GM08714 (cell line): Measurements from ENCODE around the gene STOML3.

ENCODE experiments used
- H3K4me3 ChIP-seq: fragments of 200-500 bp; sonication (Bioruptor generic); 2 replicates; pipeline ENCODE4 v1.5.1; 2014; ENCODE audit warnings: mild to moderate bottlenecking, low read length, inconsistent platforms
- ZNF274 ChIP-seq: IDR thresholded peaks from 2 replicates; pipeline ENCODE4 v1.6.1; 2012; ENCODE audit warnings: mild to moderate bottlenecking, low read depth, low read length

The STOML3 gene

GRCh38 chr13:38990693-38991092 lies at the start of gene STOML3:
STOML3 (minus strand) TSS chr13:38990831; CDS start chr13:38990721, 110 bp downstream.
- H3K4me3 ChIP-seq: no peak within 1 kb of the TSS
- no peak for TF ChIP-seq ZNF274

GRCh38 chr13:39040206-39040605 lies 49.6 kb upstream of the STOML3 start:
- no peak for TF ChIP-seq ZNF274
- peak overlapping the region; percentile 11; the same call in 1 of the 2 replicates for H3K4me3 ChIP-seq

- peak overlapping the region; percentile 71 for H3K4me3 ChIP-seq
- TF ChIP-seq ZNF274: no peak
Observed at GRCh38 chr13:39039041-39039440, 48.4 kb upstream of the STOML3 start.

GRCh38 chr13:39038569-39039030 lies 48.0 kb upstream of the STOML3 start:
- no peak for TF ChIP-seq ZNF274
- H3K4me3 ChIP-seq: peak overlapping the region; percentile 71

GRCh38 chr13:39037880-39038568 lies 47.4 kb upstream of the STOML3 start, which contains the start of the genes NHLRC3 and PROSER1:
NHLRC3 (plus strand) TSS chr13:39038456; CDS start chr13:39038640, 184 bp downstream.
PROSER1 (minus strand) TSS chr13:39038089; CDS start chr13:39037242, 847 bp downstream.
- no peak for TF ChIP-seq ZNF274
- H3K4me3 ChIP-seq: peak within 1 kb of the TSS; percentile 71

- H3K4me3 ChIP-seq: peak overlapping the region; percentile 71
- TF ChIP-seq ZNF274: no peak
Observed at GRCh38 chr13:39037410-39037879, 46.8 kb upstream of the STOML3 start.

- no peak for TF ChIP-seq ZNF274
- H3K4me3 ChIP-seq: peak overlapping the region; percentile 71
Observed at GRCh38 chr13:39036212-39036611, 45.6 kb upstream of the STOML3 start.

- peak overlapping the region; percentile 71; the same call in 1 of the 2 replicates for H3K4me3 ChIP-seq
- no peak for TF ChIP-seq ZNF274
Observed at GRCh38 chr13:39035799-39036198, 45.2 kb upstream of the STOML3 start.

- TF ChIP-seq ZNF274: no peak
- peak overlapping the region; percentile 71 for H3K4me3 ChIP-seq
Observed at GRCh38 chr13:39035204-39035603, 44.6 kb upstream of the STOML3 start.

GRCh38 chr13:39034085-39034484 lies 43.5 kb upstream of the STOML3 start:
- no peak for TF ChIP-seq ZNF274
- peak overlapping the region; percentile 23; the same call in 1 of the 2 replicates for H3K4me3 ChIP-seq

- no peak overlapping the region for H3K4me3 ChIP-seq
- TF ChIP-seq ZNF274: no peak
Observed at GRCh38 chr13:39032150-39032549, 41.5 kb upstream of the STOML3 start.

GRCh38 chr13:39025433-39025839 lies 34.8 kb upstream of the STOML3 start:
- no peak for TF ChIP-seq ZNF274
- no peak overlapping the region for H3K4me3 ChIP-seq

- TF ChIP-seq ZNF274: no peak
- H3K4me3 ChIP-seq: no peak overlapping the region
Observed at GRCh38 chr13:39023761-39024160, 33.1 kb upstream of the STOML3 start.

- TF ChIP-seq ZNF274: no peak
- H3K4me3 ChIP-seq: no peak overlapping the region
Observed at GRCh38 chr13:39023316-39023715, 32.7 kb upstream of the STOML3 start.

GRCh38 chr13:39020853-39021462 lies 30.3 kb upstream of the STOML3 start:
- TF ChIP-seq ZNF274: no peak
- no peak overlapping the region for H3K4me3 ChIP-seq
